Pancreas (tissue), 10 donors: ENCODE data around the gene MAN1A2. TPM values are rescaled to one million over a fixed set of nuclear protein-coding genes. Genes with fewer than 3 reads are reported as not detected.

ENCODE experiments used
- ATAC-seq, 4 donors: fragments of 200-7000 bp; cut with Tn5 transposase; one replicate each; pipeline versions ENCODE4 v1.8.0 to v1.9.1; 2020; ENCODE audit warnings: mild to moderate bottlenecking in 4 of 4, moderate library complexity in 4 of 4
- DNase-seq, 6 donors: peaks; one replicate each; pipeline ENCODE4 v3.0.0-alpha.2; 2020
- FAIRE-seq: peaks from 2 replicates; lab custom pipeline; 2012; peaks lifted over from hg19 to GRCh38; lab: Jason Lieb, UNC
- H3K27ac ChIP-seq, 4 donors: fragments of 200-600 bp; sonication (generic); 1 replicate in 3 of 4; 2 replicates in 1 of 4; pipeline versions ENCODE4 v1.5.0 to v1.8.0; 2020
- H3K27me3 ChIP-seq, 4 donors: fragments of 200-600 bp; one replicate each; pipeline ENCODE4 v1.8.0; 2021
- H3K36me3 ChIP-seq, 3 donors: fragments of 200-600 bp; sonication (generic) in 1 of 3; one replicate each; pipeline versions ENCODE4 v1.5.0 to v1.8.0; 2020 to 2021
- H3K4me1 ChIP-seq, 3 donors: fragments of 200-600 bp; one replicate each; pipeline ENCODE4 v1.8.0; 2021
- H3K4me3 ChIP-seq, 4 donors: fragments of 200-600 bp; sonication (generic) in 2 of 4; one replicate each; pipeline versions ENCODE4 v1.5.0 to v1.8.0; 2020 to 2021
- H3K9me3 ChIP-seq, 4 donors: fragments of 200-600 bp; one replicate each; pipeline ENCODE4 v1.8.0; 2021
- CTCF ChIP-seq, 4 donors: fragments of 200-600 bp; sonication (generic) in 3 of 4; IDR thresholded peaks; one replicate each; pipeline versions ENCODE4 v1.5.0 to v1.8.0; 2021; ENCODE audit warnings: antibody characterized with exemption in 4 of 4
- WGBS, 2 donors: extraction: QIAGEN DNeasy Blood & Tissue Kit; methylation state at CpG; one replicate each; pipeline ENCODE4 v1.1.7; 2013; 5-methylcytosine and 5-hydroxymethylcytosine counted together
- intact Hi-C, 3 donors: fragments of 100-400 bp; cut with DNase I; formaldehyde crosslinking; loops; one replicate each; pipeline versions ENCODE4 v1.11.1 to v1.14.2; 2022
- polyA plus RNA-seq, 2 donors: library from polyadenylated mRNA; stranded (reverse); fragments of 200-250 nt; gene quantifications; one replicate each; pipeline ENCODE4 v1.2.3, GENCODE V29; 2013
- total RNA-seq, 6 donors: library from RNA; stranded (reverse); fragmentation: NEBNext Ultra II Directional in 4 of 6; extraction: Animal tissue kit (Norgen Biotek cat#: 25700) in 4 of 6; gene quantifications; one replicate each; pipeline versions ENCODE4 v1.2.1 to v1.2.4, GENCODE V29; 2021 to 2023
- donor health status: healthy with polysubstance abuse.
- donor health status: DM: no; HTN: no; CAD: no; lungs with moderate emphysema.
- donor health status: DM: no; HTN: no; CAD: no.
- donor health status: control.
- donor health status: control.
- donor health status: Bipolar disorder and iron deficiency.
- donor health status: DM: yes; HTN: yes; CAD: no.
- donor health status: DM: no; HTN: no; CAD: no.
- donor health status: DM: no; HTN: no; CAD: no.
- donor health status: DM: yes; HTN: yes; CAD: no.

The MAN1A2 gene
- total and polyA plus RNA-seq, 8 donors = 6.0 to 50.7 (median 44.0) TPM

- intact Hi-C loops = no loop called here
- Histone ChIP-seq H3K4me3 (no peak overlapping the region), H3K4me1 (peaks cover 6 to 25% (median 19%) of the 10 kb centered on the region in 3 donors), H3K36me3 (no peaks in the 10 kb centered on the region), H3K27ac (no peak overlapping the region), H3K9me3 (no peaks in the 10 kb centered on the region), H3K27me3 (no peaks in the 10 kb centered on the region)
- no peak for TF ChIP-seq CTCF (IDR thresholded peaks at IDR 0.05)
- DNase-seq (no peak), FAIRE-seq (no peak), ATAC-seq (no peak)
- WGBS, 2 donors = 86 to 88% methylated on average over 6 of the region's 6 CpGs
Observed at GRCh38 chr1:117568999-117569398, 201.8 kb downstream of the MAN1A2 start.

GRCh38 chr1:117569856-117570255 lies 202.6 kb downstream of the MAN1A2 start:
- H3K9me3 ChIP-seq = no peaks in the 10 kb centered on the region
- intact Hi-C loops = no loop called here
- no peak for TF ChIP-seq CTCF (IDR thresholded peaks at IDR 0.05)
- ATAC-seq = no peak
- no peaks in the 10 kb centered on the region for H3K36me3 ChIP-seq
- no peak for FAIRE-seq
- H3K27ac ChIP-seq = peak overlapping the region in 1 of 4 donors; percentile 67
- peaks cover 6 to 21% (median 19%) of the 10 kb centered on the region in 3 donors for H3K4me1 ChIP-seq
- 55 to 70% methylated on average over 3 of the region's 3 CpGs for WGBS, 2 donors
- no peak overlapping the region for H3K4me3 ChIP-seq
- H3K27me3 ChIP-seq = no peaks in the 10 kb centered on the region
- DNase-seq = no peak

- peaks cover 7 to 25% (median 19%) of the 10 kb centered on the region in 3 donors for H3K4me1 ChIP-seq
- ATAC-seq (peak; percentile 80 to 88 (median 87)), FAIRE-seq (no peak), DNase-seq (peak in 4 of 6 donors; percentile 71 to 81 (median 78))
- H3K4me3 ChIP-seq = no peak overlapping the region
- intact Hi-C loops = no loop called here
- peak overlapping the region; percentile 44 to 67 (median 60) for H3K27ac ChIP-seq
- no peak for TF ChIP-seq CTCF (IDR thresholded peaks at IDR 0.05)
- 12 to 16% methylated on average over 8 of the region's 8 CpGs for WGBS, 2 donors
- no peaks in the 10 kb centered on the region for H3K36me3 ChIP-seq
- H3K9me3 ChIP-seq = no peaks in the 10 kb centered on the region
- no peaks in the 10 kb centered on the region for H3K27me3 ChIP-seq
Observed at GRCh38 chr1:117570988-117571409, 203.8 kb downstream of the MAN1A2 start.

DNA sequence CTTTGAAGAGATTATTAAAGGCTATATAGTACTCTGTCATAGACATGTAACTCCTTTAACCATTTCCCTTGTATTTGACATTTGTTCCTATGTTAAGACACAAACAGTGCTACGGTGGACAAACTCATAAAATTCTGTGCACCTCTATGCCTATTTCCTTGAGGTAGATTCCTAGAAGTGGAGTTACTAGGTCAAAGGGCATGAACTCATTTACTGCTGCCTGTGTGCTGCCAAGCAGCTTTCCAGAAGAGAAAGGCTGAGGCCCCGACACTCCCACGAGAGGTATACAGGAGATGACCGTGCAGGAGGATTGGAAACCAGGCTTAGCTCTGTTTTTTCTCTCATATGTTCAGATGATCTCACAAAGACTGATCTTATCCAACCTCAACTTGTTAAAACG lies 204.2 kb downstream of the MAN1A2 start:
- WGBS, 2 donors = 49 to 51% methylated on average over 5 of the region's 5 CpGs
- H3K9me3 ChIP-seq = no peaks in the 10 kb centered on the region
- no peak for FAIRE-seq
- no peak for TF ChIP-seq CTCF (IDR thresholded peaks at IDR 0.05)
- no peak overlapping the region for H3K4me3 ChIP-seq
- H3K36me3 ChIP-seq = no peaks in the 10 kb centered on the region
- DNase-seq = peak in 1 of 6 donors; percentile 9
- peaks cover 10 to 25% (median 19%) of the 10 kb centered on the region in 3 donors for H3K4me1 ChIP-seq
- peak overlapping the region; percentile 44 to 67 (median 60) for H3K27ac ChIP-seq
- ATAC-seq = peak in 2 of 4 donors; percentile 4 to 15
- no peaks in the 10 kb centered on the region for H3K27me3 ChIP-seq
- intact Hi-C loops = no loop called here

DNA sequence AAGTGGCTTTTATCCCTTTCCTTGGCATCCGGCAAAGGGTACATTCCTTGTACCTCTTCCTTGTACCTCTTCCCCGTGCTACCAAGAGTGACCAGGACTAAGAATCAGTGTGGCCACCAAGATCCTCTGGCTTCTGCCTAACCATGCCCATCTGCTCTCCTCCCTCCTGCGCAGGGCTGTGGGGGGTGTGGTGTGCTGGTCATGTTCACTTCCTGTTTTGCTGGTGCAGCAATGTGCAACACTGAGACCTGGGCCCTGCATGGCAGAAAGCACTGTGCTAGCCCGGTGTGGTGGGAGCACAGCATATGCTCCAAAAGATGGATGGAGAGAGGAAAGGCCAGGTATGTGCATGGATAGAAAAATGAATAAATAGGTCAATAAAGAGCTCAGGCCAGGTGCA lies 205.3 kb downstream of the MAN1A2 start:
- Histone ChIP-seq H3K9me3 (no peaks in the 10 kb centered on the region), H3K27me3 (no peaks in the 10 kb centered on the region), H3K4me1 (peaks cover 10 to 25% (median 19%) of the 10 kb centered on the region in 3 donors), H3K36me3 (no peaks in the 10 kb centered on the region), H3K27ac (no peak overlapping the region), H3K4me3 (no peak overlapping the region)
- TF ChIP-seq CTCF (IDR thresholded peaks at IDR 0.05) = no peak
- intact Hi-C loops = no loop called here
- peak in 1 of 4 donors; percentile 9 for ATAC-seq
- peak in 1 of 6 donors; percentile 16 for DNase-seq
- 51 to 71% methylated on average over 4 of the region's 4 CpGs for WGBS, 2 donors
- no peak for FAIRE-seq
